Chondrocyte (in vitro differentiated cells): ENCODE results near the gene ADIPOR2. TPM values are rescaled to one million over a fixed set of nuclear protein-coding genes. Genes with fewer than 3 reads are reported as not detected.

Source experiments
- DNase-seq: peaks from one replicate; pipeline ENCODE4 v3.0.0; 2021; ENCODE audit warnings: mixed read lengths, low spot score
- H3K27ac Mint-ChIP-seq: one replicate; pipeline ENCODE4 v1.8.0; 2021; ENCODE audit warnings: mild to moderate bottlenecking, moderate library complexity, mixed read lengths; ENCODE audit not compliant: unreplicated experiment
- H3K27me3 Mint-ChIP-seq: 2 replicates; pipeline ENCODE4 v1.8.0; 2021; ENCODE audit warnings: low read depth, mixed read lengths
- H3K36me3 Mint-ChIP-seq: 2 replicates; pipeline ENCODE4 v1.8.0; 2021; ENCODE audit warnings: low read depth, mixed read lengths
- H3K4me1 Mint-ChIP-seq: 2 replicates; pipeline ENCODE4 v1.8.0; 2021; ENCODE audit warnings: low read depth, mild to moderate bottlenecking, mixed read lengths
- H3K4me3 Mint-ChIP-seq: one replicate; pipeline ENCODE4 v1.8.0; 2021; ENCODE audit warnings: mild to moderate bottlenecking, moderate library complexity, mixed read lengths; ENCODE audit not compliant: unreplicated experiment
- H3K9me3 Mint-ChIP-seq: 2 replicates; pipeline ENCODE4 v1.8.0; 2021; ENCODE audit warnings: low read depth, mixed read lengths
- total RNA-seq: library from RNA; stranded (reverse); gene quantifications from 3 replicates; pipeline ENCODE4 v1.2.1, GENCODE V29; 2021
- TF ChIP-seq, protein P1 (sequence below): fragments of 200-600 bp; sonication (generic); IDR thresholded peaks from 2 replicates; pipeline ENCODE4 v1.5.0; 2021; ENCODE audit warnings: antibody characterized with exemption, mild to moderate bottlenecking, moderate library complexity

ADIPOR2 gene
- total RNA-seq, 1 donor from 2014 or later, result 35.6 TPM

DNA sequence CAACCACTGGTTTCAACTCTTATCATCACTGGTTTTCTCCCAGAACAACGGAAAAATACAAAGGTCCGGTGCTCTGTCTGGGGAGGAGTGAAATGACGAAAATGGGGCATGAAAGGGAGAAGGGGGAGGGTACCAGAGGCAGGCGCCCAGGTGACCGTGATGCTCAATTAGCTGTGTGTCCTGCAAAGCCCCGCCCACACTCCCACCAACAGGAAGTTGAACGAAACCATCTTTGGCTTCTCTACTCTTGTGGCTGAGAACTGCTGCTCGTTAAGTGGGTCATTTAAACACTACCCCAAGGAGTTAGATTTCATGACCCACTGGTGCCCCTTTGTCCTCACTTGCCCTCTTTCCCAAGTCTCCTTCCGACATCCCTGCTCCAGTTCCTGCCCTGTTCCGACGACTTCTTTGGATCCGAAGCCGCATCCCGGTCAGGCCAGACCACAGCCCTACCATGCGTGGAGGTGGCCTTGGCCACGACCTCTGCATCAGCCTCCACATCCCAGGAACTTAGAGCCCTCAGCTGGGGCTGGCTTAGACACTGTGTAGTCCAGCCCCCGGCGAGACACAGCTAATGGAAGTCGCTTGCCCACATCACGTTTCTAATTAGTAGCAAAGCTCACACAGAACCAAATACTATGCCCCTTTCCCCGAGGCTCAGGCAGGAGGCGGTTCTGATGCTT is 118.1 kb downstream of the ADIPOR2 start:
- Mint-ChIP-seq H3K27ac (no peak overlapping the region), H3K4me3 (no peak overlapping the region), H3K27me3 (peaks cover 2% of the 10 kb centered on the region), H3K4me1 (peaks cover 40% of the 10 kb centered on the region), H3K36me3 (no peaks in the 10 kb centered on the region), H3K9me3 (no peaks in the 10 kb centered on the region)
- TF ChIP-seq, protein P1, sequence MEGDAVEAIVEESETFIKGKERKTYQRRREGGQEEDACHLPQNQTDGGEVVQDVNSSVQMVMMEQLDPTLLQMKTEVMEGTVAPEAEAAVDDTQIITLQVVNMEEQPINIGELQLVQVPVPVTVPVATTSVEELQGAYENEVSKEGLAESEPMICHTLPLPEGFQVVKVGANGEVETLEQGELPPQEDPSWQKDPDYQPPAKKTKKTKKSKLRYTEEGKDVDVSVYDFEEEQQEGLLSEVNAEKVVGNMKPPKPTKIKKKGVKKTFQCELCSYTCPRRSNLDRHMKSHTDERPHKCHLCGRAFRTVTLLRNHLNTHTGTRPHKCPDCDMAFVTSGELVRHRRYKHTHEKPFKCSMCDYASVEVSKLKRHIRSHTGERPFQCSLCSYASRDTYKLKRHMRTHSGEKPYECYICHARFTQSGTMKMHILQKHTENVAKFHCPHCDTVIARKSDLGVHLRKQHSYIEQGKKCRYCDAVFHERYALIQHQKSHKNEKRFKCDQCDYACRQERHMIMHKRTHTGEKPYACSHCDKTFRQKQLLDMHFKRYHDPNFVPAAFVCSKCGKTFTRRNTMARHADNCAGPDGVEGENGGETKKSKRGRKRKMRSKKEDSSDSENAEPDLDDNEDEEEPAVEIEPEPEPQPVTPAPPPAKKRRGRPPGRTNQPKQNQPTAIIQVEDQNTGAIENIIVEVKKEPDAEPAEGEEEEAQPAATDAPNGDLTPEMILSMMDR, result no peak
- peak; percentile 71 for DNase-seq

DNA sequence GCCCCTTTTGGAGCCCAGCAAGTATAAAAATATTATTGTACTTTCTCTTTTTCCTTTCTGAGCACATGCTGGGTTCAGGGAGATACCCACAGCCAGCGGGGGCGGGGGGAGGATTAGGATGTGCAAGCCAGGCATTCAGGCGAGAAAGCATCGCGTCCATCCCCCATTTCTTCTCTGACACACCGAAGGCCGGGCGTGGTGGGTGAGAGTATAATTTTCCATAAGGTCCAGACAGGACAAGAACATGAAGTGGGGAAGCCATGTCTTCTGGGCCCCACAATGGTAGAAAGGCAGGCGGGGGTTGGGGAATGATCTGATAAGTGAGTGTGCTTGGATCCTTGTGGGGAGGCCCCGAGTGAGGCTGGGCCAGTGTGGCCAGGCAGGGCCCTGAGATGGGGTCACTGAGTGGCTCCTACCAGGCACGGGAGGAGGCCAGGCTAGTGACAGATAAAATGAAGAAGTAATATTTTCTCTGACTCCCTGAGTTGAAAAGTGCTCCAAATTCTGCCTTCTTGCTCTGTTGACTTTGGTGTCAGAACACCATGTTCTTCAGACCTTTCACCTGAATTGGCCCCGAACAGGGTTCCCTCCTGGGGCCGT is 118.8 kb downstream of the ADIPOR2 start:
- Mint-ChIP-seq H3K27ac (no peak overlapping the region), H3K4me1 (peaks cover 34% of the 10 kb centered on the region), H3K4me3 (no peak overlapping the region), H3K36me3 (no peaks in the 10 kb centered on the region), H3K27me3 (peaks cover 5% of the 10 kb centered on the region), H3K9me3 (no peaks in the 10 kb centered on the region)
- TF ChIP-seq, protein P1, result no peak
- peak; percentile 52 for DNase-seq

DNA sequence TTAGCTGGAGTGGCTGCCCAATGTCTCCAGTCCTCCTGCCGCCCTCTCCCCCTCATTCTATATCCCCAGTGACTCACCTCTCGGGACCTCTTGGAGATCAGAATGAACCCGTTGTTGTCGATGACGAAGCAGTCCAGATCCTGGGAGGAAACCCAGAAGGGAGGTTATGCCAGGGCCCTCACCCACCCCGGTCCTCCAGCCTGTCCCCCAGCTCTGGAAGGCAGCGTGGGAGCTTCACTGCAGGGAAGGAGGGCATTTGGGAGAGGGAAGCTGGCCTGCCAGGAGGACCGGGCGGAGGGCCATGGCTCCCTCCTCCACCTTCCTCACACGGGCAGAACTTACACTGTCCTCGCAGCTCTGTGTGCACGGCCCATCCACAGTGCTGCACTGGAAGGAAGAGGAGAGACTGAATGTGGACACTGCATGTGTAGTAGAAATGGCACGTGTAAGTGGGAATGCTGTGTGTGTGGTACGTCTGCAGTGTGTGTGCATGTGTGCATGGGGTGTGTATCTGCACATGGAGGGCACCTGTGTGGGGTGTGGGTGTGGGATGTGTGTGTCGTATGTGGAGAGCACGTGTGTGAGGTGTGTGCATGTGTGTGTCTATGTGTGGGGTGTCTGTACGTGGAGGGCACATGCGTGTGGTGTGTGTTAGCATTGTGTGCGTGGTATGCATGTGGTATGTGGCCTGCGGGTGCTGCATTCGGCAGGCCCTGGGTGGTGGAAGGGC is 119.5 kb downstream of the ADIPOR2 start:
- no peak overlapping the region for H3K27ac Mint-ChIP-seq
- TF ChIP-seq, protein P1, result no peak
- H3K4me1 Mint-ChIP-seq, result peaks cover 32% of the 10 kb centered on the region
- no peak overlapping the region for H3K4me3 Mint-ChIP-seq
- H3K27me3 Mint-ChIP-seq, result peaks cover 6% of the 10 kb centered on the region
- no peaks in the 10 kb centered on the region for H3K9me3 Mint-ChIP-seq
- DNase-seq, result peak; percentile 62
- H3K36me3 Mint-ChIP-seq, result no peaks in the 10 kb centered on the region

DNA sequence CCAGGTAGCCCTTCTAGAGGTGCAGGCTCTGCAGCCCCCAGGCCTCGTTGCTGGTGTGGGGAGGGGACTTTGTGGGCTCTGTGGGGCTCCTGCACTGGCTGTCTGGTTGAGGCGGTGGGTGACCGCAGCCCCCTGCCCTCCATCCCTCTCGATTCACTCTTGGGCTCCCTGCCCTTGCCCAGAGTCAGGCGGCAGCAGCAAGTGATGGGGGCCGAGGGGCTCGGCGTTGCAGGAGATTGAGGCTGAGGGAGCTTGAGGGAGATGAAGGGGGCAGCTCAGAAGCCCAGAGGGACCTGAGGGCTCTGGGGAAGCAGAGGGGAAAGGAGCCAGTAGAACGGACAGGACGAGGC is 120.0 kb downstream of the ADIPOR2 start:
- H3K4me3 Mint-ChIP-seq, result no peak overlapping the region
- DNase-seq, result peak; percentile 72
- no peak overlapping the region for H3K27ac Mint-ChIP-seq
- peaks cover 7% of the 10 kb centered on the region for H3K27me3 Mint-ChIP-seq
- no peaks in the 10 kb centered on the region for H3K36me3 Mint-ChIP-seq
- peaks cover 32% of the 10 kb centered on the region for H3K4me1 Mint-ChIP-seq
- TF ChIP-seq, protein P1, result no peak
- H3K9me3 Mint-ChIP-seq, result no peaks in the 10 kb centered on the region

DNA sequence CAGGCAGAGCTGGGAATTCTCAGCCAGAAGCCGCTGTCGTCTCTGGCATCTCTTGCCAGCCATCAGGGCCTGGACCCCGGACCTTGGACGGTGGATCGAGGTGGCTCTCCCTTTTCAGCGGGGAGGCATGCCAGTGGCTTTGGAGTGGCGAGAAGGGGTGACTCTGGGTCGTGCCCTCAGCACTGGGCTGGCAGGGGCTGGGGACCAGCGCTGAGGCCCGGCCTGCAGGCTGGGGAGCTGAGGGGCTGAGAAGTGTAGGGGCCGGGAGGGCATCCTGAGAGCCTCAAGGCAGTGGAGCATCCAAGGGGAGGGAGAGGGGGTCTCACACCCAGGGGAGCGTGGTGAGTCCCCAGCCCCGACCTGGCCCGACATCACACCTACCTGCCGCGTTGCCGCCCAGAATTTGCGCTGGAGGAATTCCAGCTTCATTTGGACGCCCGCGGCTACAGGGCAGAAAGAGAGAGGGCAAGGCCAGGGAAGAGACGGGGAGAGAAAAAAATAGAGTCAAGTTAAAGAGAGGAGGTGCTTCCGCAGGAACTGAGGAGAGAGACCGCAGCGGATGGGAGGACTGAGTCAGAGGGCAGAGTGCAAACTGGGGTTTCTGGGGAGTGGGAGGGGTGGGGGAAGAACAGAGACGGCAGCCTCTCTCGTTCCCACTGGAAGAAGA is 120.5 kb downstream of the ADIPOR2 start:
- no peak for DNase-seq
- Mint-ChIP-seq H3K9me3 (no peaks in the 10 kb centered on the region), H3K27ac (peak overlapping the region; percentile 49), H3K4me1 (peaks cover 32% of the 10 kb centered on the region), H3K36me3 (no peaks in the 10 kb centered on the region), H3K4me3 (no peak overlapping the region), H3K27me3 (peaks cover 9% of the 10 kb centered on the region)
- TF ChIP-seq, protein P1, result no peak
